Subcutaneous adipose tissue (tissue), 4 donors: ENCODE measurements around the gene NHERF2. TPM values are rescaled to one million over a fixed set of nuclear protein-coding genes. Genes with fewer than 3 reads are reported as not detected.

ENCODE experiments used
- CTCF ChIP-seq: fragments of 450-650 bp; IDR thresholded peaks from one replicate; pipeline ENCODE4 v1.5.1; 2016; ENCODE audit warnings: low read depth, mild to moderate bottlenecking, control low read depth, antibody characterized with exemption, moderate library complexity
- total RNA-seq, 4 donors: library from RNA; depleted of rRNA; stranded (reverse); fragments of >200 nt; gene quantifications; one replicate each; pipeline ENCODE4 v1.1.0, GENCODE V29; 2016

Gene NHERF2
- total RNA-seq, 4 donors from 2014 or later = 15.1 to 140 (median 48.9) TPM

DNA sequence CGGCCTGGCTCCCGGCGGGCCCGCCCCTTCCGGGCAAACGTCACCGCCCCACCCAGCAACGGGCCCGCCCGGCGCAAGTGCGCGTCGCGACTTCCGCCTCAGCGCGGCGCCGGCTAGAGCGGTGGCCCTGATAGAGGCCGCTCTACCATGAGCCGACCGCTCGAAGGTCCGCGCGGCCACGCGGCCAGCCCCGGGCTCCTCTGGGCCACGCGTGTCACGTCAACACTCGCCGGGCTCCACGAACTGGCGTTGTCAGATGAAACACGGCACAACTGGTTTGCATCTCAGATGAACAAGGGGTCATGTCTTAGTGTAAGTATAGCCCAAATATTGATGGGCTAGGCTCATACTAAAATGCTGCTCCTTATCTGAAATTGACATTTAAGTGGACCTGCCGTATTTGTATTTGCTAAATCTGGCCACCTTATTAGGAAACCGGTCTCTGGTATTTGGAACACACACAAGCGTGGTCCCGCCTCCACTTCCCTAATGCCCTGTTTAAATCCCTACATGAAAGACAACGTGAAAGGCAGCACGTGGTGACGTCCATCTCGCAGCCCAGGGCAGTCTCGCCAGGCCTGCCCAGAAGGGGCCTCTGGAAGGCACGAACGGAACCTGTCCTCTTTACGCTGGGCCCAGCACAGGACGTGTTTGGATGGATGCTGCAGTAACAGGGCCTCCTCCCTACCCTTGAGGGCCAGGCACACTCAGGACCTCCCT, 16.8 kb upstream of the NHERF2 start, which contains the start of gene ZNF598:
Gene ZNF598 (minus strand): TSS at position 31 of the 720 bp plus-strand sequence.
- TF ChIP-seq CTCF = no peak

GRCh38 chr16:2013527-2013926, 13.2 kb upstream of the NHERF2 start:
- TF ChIP-seq CTCF = no peak

DNA sequence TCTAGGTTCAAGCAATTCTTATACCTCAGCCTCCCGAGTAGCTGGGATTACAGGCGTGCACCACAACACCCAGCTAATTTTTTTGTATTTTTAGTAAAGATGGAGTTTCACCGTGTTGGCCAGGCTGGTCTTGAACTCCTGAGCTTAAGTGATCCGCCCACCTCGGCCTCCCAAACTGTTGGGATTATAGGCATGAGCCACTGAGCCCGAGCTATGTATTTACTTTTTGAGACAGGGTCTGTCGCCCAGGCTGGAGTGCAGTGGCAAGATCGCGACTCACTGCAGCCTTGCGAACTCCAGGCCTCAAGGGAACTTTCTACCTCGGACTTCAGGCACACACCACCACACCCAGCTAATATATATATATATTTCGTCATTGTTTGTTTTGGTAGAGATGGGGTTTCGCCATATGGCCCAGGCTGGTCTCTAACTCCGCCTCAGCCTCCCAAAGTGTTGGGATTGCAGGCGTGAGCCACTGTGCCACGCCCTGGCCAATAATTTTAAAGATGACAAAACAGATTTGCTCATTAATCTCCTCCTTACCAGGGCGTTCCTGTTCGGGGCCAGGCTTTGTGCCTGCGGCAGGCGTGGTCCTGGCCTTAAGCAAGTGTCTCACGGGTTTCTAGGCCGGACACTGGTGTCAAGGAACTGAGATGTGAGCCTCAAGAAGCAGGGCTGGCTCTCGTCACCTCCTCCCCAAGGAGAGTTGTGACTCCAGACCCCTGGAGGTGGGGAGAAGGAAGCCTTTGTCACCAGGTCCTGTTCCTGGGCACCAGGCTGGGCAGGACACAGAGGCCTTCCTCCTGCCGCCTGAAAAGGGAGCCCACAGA, 11.4 kb upstream of the NHERF2 start:
- TF ChIP-seq CTCF = no peak

- no peak for TF ChIP-seq CTCF
These were observed 10.8 kb upstream of the NHERF2 start for GRCh38 chr16:2015947-2016208.

DNA sequence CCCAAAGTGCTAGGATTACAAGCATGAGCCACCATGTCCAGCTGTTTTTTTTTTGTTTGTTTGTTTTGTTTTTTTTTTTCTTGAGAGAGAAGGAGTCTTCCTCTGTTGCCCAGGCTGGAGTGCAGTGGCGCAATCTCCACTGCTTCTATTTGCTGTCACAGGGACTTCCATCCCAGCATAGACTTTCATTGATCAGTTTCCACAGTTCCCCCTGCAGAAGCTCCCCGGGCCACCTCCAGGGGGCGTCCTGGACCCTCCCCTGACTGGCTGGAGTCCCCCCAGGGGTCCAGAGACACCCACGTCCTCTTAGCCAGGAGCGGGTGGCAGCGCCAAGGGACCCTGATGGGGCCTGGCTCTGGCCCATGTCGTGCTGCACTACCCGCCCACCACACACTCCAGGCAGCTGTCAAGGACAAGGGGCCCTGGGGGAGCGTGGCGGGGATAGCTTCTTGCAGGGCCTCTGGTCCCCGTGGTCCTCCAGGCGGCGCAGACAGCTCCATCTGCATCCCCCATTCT, 10.2 kb upstream of the NHERF2 start:
- TF ChIP-seq CTCF = no peak

GRCh38 chr16:2019518-2019920, 7.2 kb upstream of the NHERF2 start, which contains the start of gene NPW:
NPW (plus strand) TSS chr16:2019785.
- TF ChIP-seq CTCF = no peak
